GM21619 (cell line): ENCODE measurements around the gene VPS37C.

Source experiments
- ATAC-seq: cut with Tn5 transposase; IDR thresholded peaks from one replicate; pipeline ENCODE4 v1.9.1; 2021; ENCODE audit not compliant: unreplicated experiment

VPS37C gene

DNA sequence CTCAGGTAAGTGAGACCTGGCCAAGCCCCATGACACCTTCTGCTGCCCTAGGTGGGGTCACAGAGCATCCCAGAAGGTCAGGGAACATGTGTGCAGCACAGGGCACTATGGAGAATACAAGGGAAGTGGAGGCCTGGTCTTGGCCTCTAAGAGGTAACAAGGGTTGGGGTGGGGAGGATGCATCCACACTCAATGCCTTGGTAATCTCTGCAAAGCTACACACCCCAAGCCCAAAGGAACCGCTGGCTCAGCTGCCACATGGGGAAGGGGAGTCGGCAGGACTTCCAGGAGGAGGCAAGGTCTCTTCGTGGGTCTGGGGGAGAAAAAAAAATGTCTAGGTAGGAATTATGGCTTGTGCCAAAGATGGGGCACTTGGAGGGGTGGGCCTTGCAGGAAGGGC is 41.7 kb downstream of the VPS37C start:
- no peak for ATAC-seq

DNA sequence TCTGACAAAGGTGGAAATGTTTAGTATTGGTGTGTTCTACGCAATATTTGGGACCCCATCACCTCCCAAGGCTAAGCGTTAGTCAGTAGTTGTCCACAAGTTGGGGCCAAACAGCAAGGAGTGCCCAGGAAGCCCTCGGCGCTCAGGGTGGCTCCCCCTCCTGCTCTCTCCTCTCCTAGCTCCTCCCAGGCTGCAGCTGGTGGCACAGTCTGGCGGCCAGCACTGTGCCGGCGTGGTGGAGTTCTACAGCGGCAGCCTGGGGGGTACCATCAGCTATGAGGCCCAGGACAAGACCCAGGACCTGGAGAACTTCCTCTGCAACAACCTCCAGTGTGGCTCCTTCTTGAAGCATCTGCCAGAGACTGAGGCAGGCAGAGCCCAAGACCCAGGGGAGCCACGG is 42.2 kb downstream of the VPS37C start:
- no peak for ATAC-seq

DNA sequence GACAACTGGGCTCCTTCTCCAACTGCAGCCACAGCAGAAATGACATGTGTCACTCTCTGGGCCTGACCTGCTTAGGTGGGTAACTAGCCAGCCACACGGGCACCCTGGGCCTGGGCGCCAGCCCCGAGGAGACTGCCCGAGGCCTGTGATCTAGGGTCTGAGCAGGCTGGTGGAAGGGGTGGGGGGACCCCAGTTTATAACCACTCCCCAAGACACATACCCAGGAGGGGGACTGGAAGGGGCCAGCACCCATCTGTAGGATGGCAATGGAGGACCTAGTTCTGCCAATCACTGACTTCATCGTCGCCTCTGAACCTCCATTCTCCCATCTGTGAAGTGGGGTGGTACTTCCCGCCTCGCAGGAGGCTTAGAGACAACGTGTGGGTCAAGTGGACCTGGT is 42.8 kb downstream of the VPS37C start:
- no peak for ATAC-seq

DNA sequence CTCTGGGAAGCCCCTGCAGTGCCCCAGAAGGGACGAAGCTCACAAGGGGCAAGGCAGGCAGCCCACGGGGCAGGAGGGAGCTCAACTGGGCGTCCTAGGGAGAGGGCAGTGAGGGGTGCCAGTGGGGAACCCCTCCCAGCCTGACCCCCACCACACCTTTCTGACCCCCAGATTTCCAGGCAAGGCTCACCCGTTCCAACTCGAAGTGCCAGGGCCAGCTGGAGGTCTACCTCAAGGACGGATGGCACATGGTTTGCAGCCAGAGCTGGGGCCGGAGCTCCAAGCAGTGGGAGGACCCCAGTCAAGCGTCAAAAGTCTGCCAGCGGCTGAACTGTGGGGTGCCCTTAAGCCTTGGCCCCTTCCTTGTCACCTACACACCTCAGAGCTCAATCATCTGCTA is 43.2 kb downstream of the VPS37C start:
- ATAC-seq = no peak

DNA sequence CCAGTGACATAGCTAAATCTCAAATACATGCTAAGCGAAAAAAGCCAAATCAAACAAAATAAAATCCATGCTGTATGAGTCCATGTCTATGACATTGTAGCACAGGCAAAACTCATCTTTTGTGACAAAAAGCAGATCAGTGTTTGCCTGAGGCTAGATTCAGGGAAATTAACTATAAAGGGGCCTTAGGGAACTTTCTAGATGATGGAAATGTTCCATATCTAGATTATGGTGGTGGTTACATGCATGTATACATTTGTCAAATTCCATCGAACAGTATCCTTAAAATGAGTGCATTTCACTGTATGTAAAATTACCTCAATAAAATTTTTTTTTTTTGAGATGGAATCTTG is 44.1 kb downstream of the VPS37C start:
- ATAC-seq = no peak

DNA sequence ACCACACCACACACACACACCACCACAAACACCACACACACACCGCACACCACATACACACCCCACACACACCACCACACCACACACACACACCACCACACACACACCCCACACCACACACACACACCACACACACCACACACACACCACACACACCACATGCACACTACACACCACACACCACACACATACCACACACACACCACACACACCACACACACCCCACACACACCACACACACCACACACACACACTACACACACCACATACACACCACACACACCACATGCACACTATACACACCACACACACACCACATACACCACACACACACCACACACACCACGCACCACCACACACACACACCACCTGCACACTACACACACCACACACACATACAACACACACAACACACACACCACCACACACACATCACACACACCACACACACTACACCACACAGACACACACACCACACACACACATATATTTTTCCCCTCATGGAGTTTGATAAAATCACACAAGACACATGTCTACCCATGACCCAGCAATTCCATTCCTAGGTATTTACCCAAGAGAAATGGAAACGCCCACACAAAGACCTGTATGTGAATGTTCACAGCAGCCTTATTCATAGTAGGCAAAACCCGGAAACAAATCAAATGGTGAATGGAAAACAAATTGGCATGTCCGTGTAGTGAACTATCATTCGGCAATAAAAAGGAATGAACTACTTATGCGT is 44.6 kb downstream of the VPS37C start:
- ATAC-seq = no peak

DNA sequence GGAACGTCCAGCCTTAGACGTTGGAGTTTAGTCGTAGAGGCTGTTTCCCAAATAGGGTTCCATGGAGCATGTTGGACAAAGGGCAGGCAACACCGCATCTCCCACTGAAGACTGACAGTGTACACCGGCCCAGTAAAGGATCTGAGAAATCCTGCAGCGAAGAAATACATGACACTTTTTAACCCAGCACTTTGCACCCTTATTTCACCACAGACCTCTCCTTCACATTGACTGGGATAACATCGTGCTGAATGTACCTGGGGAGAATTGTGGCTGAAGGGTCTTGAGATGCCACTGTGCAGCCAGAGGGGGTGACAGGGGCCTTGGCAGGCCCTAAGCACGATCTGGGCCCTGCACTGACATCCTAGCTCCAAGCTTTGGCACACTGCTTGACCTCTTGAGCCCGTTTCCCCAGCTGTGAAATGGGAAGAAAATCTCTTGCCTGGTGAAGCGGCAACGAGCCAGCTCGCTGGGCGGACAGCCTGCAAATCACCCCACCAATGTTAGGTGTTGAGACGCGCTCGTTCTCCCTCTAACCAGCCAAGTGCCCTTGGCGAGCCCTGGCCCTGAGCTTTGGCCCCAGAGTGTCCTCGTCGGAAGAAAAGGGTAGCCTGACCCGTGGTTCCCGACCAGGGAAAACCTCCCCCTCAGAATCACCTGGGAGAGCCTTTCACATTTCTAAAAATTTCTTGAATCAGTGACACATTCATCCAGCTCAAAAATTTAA is 45.6 kb downstream of the VPS37C start:
- ATAC-seq = no peak

DNA sequence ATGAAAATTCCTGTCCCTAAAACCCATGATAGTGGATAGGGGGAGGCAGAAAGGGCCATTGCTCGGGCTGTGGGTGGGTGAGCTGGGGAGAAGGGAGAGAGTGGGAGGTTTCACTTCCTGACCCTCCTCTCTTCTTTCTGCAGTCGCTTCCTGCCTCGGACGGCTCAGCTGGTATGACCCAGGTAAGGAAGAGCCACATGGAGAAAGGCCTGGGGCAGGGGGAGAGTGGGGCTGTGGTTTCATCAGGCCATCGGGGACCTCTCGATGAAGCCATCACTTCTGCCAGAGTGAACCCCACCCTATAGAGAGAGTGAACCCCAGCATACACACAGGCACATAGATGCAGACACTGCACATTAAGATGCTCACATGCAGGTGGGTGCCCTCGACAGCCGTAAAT is 46.3 kb downstream of the VPS37C start:
- ATAC-seq = no peak

DNA sequence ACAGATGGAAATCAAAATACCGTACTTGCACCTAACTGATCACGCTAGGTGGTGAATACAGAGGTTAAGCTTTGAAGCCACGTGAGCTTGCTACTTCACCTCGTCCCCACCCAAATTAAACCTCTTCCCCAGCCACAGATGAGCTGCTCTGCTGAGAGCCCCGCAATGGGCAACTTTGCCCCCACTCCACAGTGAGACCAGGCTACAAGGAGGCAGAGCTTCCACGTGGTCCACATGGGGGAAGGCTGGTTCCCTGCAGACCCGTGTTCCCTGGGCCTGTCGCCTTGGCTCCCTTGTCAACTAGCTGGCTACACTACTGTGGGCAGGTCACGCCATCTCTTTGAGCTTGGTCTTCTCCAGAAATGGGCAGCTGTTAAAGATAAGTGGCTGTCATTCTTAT is 48.0 kb downstream of the VPS37C start:
- no peak for ATAC-seq

DNA sequence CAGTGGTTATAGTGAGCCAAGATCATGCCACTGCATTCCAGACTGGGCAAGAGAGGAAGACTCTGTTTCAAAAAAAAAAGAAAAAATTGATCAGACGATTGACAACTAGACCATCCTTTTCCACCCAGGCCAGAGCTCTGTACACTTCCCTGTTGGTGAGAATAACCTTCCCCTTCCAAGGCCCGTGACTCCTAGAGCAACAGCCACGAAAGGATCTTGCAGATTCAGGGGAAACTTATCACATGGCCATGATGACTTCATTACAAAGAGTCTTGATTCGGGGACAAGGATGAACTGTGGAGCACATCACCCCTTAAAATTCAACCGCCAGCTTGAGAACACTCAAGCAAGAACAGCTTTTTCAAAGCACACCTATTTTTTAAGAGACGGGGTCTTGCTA is 48.7 kb downstream of the VPS37C start:
- ATAC-seq = no peak

DNA sequence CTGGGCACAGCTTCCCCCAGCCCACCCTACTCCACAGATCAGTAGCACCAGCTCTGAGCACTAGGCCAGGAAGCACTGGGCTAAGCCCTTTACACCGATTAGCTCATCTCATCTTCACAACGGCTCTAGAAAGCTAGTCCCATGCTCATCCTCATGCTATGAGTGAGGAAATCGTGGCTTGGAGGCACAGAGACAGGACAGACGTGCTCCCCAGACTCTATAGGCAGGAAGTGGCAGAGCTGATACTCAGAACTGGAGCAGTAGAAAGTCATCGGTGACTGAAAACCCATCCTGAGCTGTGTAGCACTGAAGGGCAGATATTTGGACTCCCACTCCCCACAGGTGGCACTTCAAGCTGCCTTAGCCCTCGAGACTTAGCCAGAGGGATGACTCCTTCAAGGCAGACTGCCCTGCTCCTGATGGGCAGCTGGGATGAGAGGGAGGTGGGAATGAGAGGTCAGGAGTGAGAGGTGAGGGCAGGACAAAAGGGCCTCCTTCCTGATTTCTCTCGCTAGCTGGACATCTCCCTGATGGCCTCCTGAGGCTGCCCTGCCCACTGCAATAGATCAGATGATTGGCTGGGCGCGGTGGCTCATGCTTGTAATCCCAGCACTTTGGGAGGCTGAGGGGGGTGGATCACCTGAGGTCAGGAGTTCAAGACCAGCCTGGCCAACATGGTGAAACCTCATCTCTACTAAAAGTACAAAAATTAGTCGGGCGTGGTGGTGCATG is 49.3 kb downstream of the VPS37C start:
- ATAC-seq = no peak

DNA sequence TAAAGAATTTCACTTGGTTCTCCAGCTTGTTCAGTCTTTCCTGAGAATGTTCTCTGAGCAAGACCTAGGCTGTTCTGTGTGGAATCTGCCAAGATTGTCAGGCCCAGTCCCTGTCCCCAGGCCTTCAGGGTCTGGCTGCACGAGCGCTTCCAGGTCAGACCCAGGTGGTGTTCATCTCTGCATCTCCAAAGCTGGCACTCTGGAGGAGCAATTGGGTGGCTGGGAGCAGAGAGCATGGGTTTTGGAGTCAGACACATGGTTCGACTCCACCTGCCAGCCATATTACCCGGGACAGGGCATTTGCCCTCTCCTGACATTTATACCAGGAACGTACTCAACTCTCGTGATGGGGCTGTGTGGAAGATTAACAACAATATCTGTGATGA is 50.2 kb downstream of the VPS37C start:
- no peak for ATAC-seq

DNA sequence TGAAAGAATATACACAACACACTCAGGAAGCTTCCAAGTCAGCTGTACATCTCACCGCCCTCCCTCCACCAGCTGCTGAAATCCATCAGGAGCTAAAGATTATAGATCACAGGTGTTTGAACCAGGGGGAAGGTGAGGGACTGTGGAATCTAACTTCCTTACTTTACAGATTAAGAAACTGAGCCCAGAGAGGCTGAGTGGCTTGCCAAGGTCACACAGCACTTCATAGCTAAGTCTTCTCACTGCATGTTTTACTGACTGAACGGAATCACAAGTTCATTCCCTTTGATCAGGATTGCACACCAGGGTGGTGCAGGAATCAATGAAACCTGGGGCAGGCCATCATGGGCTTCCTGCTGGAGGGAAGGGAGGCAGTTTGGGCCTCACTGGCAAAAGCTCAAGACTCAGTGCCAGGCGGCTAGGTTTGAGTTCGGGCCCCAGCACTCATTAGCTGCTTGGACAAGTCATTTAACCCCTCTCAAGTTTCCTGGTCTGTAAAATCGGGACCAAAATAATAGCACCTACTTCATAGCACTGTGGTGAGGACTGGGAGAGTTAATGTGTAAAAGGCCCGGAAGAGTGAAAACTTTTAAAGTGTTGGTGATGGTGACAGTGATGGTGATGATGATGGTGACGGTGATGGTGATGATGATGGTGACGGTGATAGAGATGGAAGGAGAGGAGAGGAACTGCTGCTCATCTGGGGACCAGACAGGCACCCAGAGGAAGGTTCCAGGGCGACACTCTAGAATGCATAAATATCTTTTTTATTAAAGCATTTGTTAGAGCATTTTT is 50.8 kb downstream of the VPS37C start:
- ATAC-seq = no peak

DNA sequence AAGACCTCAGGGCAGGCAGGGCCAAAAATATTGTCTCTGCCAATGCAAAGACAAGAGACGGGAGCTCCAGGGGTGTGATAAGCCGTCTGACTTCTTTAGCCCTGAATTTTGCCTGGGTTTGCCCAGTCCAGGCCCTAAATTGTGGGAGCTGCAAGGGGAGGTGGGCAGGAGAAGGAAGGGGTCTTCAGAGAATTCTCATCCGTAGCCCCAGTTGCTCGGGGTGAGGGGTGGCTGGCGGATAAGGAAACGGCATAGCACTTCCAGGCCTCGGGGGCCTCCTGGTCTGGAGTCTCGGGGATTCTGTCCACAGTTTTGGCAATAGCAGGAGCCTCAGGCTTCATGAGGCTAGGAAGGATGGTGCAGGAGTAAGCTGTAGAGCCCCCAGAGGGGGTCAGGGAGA is 51.6 kb downstream of the VPS37C start:
- ATAC-seq = no peak

DNA sequence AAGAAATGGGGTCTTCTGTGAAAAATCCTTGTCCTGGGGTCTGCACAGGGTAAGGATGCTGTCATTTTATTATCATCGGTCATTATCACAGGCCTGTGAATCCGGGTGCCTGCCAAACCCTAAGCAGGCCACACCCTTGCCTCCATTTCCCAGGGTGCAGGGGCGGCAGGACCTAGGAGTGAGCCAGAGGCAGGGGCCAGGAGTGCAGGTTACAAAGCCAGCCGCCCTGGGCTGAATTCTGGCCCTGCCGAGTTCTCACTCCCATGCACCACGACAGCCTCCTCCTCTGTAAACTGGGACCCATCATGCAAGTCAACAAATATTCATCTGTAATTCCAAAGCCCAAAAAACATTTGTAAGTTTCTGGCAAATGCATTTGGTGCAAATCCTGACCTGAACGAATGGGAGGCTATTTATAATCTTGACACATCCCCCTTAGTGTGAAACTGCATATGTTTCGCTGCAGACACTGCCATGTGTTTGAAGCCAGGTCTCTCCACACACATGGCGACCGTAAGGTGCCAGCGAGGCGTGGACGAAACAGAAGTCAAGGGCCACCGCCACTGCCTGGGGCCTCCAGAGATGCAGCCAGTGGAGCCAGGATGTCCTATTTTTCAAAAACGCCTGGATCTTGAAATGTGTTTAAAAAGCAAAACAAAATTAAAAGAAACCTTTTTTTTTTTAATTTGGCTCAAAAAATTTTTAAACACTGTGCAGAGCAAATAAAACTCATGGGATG is 52.2 kb downstream of the VPS37C start:
- no peak for ATAC-seq

DNA sequence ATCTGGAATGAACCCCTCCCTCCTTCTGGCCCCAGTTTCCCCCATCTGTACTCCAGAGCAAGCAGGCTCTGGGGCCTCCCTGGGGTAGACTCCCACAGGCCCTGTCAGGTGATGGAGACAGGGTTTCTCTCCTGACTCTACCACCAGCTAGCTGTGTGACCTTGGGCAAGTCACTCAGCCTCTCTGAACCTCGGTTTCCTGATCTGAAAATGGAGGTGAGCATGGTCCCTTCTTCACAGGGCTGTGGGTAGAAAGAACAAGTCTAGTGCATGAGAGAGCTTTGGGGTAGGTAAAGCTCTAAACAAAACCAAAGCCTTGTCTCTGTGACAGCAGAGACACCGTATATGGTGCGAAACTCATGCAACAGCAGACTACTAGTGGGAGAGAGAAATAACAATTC is 53.3 kb downstream of the VPS37C start:
- no peak for ATAC-seq

DNA sequence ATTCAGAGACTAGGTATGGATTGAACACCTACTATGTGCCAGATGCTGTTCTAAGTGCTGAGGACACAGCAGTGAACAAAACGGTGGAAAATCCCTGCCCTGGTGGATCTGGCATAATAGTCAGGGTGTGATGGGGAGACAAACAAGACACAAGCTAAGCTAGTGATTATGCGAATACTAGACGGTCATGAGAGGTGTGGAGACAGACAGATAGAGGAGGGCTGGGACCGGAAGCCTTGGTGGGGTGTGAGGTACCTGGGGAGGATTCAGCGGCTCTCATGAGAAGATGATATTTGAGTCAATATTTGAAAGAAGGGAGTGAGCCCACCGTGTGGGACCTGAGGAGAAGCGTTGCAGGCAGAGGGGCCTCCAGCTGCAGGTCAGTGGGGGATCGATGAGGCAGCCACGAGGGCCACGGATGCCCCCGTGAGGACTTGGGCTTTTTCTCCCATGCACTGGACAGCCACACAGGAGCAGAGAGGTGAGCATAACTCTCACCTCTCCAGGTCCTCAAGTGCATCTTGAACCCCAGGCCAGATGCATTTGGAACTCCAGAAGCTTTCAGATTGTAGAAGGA is 54.2 kb downstream of the VPS37C start:
- no peak for ATAC-seq

DNA sequence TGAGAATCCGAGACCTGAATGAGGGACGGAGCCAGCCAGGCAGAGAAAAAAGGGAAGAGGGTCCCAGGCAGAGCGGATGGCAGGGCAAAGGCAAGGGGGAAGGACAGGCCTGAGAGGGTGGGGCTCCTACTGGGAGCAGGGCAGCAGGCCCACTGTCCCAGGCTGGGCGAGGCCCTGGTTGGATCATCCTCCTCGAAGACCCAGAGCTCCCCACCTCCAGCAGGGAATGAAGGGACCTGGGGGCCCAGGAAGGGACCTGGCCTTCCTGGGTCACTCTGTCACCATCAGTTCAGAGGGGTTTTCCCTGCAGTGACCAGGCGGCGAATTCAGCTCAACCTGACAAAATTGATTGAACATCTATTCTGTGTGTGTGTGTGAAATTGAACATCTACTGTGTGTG is 54.9 kb downstream of the VPS37C start:
- ATAC-seq = no peak

DNA sequence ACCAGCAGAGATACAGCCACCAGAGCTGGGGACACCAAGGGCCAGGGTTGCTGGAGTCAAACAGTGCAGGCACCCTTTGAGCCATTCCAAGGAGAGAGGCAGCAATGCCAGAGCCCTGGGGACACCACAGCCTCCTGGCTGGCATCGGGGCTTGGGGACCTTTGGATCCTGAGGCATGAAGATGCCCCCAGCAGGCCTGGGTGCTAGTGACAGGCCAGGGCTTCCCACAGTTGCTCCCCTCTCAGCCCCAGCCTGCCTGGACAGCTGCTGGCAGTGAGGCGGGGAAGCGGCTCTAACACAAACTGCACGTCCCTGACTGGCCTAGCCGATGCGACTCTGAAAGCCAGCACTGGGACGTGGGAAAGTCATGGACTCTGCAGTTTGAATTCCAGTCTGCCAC is 56.3 kb downstream of the VPS37C start:
- no peak for ATAC-seq

DNA sequence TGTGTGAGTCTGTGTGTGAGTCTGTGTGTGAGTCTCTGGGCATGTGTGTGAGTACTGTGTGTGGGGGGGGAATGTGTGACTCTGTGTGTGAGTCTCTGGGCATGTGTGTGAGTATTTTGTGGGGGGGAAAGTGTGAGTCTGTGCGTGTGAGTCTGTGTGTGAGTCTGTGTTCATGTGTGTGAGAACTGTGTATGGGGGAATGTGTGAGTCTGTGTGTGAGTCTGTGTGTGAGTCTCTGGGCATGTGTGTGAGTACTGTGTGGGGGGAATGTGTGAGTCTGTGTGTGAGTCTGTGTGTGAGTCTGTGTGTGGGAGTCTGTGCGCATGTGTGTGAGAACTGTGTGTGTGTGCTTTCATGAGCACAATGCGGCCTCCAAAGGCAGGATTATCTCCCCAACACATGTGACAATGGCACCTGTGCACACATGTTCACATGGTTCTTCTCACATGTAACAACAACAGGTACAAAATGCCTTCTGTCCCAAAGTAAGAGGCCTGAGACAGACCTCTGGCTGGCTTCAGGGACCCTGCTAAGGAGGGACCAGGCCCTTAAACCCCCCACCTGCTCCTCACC is 57.3 kb downstream of the VPS37C start:
- ATAC-seq = no peak
